ENCODE measurements around the gene MUC2.

Gene MUC2

GRCh38 chr11:1089738-1090599, 15.3 kb downstream of the MUC2 start:
- no peak for DNase-seq

DNA sequence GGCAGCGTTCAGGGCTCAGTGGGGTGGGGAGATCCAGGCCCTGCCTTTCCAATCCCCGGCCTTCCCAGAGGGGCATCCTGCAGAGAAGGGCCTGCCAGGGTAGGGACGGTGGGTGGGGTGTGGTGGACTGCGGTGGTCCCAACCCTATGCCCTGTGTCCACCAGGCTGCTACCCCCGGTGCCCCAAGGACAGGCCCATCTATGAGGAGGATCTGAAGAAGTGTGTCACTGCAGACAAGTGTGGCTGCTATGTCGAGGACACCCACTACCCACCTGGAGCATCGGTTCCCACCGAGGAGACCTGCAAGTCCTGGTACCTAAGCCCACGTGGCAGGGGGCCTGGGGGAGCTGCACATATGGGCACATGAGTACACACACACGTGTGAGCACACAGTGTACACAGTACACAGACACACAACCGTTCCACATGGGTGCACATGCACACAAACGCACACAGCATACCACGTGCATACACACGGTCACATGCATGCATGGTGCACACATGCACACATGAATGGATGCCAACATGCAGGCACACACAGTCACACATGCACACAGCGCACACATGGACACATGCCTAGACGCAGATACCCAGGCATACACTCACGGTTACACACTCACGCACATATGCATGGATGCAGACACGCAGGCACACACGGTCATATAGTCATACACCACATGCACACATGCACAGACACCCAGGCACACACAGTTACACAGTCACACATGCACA, 16.1 kb downstream of the MUC2 start:
- DNase-seq = no peak

GRCh38 chr11:1091332-1092083, 16.8 kb downstream of the MUC2 start:
- DNase-seq = no peak

DNA sequence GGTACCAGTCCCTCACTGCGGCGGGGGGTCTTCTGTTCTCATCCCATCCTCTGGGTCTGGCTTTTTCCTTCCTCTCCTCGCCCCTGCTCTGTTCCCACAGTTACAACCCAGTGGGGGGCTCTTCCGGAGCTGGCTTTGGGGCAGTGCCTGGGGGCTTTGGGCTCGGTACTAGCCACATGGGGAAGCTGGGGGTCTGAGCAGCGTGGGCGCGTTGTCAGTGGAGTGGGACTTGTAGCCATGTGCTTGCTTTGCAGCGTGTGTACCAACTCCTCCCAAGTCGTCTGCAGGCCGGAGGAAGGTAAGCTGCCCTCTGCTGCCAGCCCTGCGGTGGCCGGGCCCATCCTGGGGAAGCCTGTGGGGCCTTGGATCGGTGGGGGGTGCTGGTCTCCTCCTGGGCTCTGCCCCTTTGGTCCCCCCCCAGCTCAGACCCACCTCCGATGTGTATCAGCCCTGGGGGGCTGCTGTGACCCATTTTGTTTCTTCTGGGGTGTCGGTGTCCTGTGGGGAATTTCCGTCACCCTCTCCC, 17.5 kb downstream of the MUC2 start:
- DNase-seq = no peak

DNA sequence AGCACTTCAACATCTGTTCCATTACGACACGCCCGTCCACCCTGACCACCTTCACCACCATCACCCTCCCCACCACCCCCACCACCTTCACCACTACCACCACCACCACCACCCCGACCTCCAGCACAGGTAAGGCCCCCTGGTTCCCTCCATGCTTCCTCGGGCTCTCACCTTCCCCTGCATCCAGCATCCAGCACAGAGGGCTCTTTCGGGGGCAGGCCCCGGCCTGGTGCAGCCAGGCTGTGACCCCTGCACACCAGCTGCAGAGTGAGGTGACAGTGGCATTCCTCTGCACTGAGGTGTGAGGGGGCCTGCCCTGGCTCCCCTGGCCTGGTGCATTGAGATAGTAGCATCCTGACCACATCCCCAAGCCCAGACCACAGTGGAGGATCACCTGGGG, 18.2 kb downstream of the MUC2 start:
- DNase-seq = no peak

GRCh38 chr11:1099519-1100355, 25.1 kb downstream of the MUC2 start:
- no peak for DNase-seq

DNA sequence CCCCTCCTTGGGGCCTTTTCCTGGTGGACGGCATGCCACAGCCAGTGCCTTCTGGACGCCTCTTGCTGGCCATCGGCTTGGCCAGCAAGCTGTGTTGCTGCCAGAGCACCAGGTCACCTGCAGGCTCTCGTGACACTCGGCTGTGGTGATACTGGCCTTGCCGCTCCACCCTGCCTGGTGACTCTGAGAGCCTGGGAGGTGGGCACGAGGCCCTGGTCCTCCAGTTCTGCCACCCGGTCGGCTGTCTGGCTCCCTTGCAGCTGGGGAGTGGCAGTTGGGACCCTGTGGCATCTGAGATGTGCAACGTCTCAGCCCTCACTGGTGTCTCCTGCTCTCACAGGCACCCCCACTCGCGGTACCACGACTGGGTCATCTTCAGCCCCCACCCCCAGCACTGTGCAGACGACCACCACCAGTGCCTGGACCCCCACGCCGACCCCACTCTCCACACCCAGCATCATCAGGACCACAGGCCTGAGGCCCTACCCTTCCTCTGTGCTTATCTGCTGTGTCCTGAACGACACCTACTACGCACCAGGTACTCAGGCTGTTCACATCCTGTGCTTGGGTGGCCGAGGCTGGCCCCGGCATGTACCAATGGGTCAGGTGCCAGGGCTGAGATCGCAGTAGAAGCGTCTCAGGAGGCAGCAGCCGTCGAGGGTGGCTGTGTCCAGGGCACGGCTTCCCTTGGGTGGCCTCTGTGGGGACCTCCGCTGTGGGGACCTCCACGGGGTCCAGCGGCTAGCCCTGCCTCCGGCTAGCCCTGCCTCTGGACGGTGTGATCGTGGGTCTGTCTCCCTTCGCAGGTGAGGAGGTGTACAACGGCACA, 26.0 kb downstream of the MUC2 start:
- no peak for DNase-seq

GRCh38 chr11:1101318-1102089, 26.8 kb downstream of the MUC2 start:
- DNase-seq = no peak

- DNase-seq = no peak
These were observed 27.7 kb downstream of the MUC2 start for GRCh38 chr11:1102221-1102971.

GRCh38 chr11:1102996-1103395, 28.3 kb downstream of the MUC2 start:
- DNase-seq = no peak

GRCh38 chr11:1103401-1104360, 29.0 kb downstream of the MUC2 start:
- no peak for DNase-seq

DNA sequence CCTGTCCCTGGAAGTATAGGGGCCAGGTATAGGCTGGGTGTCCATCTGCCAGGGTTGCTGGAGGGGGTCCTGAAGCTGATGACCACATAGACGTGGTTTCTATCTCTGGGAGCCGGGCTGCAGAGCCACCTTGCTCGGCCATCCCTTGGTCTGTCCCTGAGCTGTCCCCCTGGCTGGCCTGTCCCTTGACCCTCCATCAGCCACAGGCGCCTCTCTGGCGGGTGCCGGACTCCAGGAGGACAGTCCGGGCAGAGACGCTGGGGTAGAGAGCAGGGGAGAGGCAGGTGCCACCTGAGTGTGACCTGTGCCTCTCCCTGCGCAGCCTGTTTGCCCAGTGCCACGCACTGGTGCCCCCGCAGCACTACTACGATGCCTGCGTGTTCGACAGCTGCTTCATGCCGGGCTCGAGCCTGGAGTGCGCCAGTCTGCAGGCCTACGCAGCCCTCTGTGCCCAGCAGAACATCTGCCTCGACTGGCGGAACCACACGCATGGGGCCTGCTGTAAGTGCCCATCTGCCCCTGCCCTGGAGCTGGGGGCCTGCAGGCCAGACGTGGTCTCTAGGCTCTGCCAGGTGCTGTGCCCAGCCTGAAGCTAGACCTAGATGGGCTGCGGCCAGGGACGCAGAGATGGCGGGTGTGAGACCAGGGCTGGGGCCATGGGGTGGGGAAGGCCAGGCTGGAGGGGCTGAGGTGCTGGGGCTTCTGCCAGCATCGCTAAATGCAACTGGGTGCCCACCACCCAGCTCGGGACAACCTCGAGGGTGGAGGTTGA, 29.9 kb downstream of the MUC2 start:
- DNase-seq = no peak

GRCh38 chr11:1105183-1105565, 30.5 kb downstream of the MUC2 start:
- no peak for DNase-seq

DNA sequence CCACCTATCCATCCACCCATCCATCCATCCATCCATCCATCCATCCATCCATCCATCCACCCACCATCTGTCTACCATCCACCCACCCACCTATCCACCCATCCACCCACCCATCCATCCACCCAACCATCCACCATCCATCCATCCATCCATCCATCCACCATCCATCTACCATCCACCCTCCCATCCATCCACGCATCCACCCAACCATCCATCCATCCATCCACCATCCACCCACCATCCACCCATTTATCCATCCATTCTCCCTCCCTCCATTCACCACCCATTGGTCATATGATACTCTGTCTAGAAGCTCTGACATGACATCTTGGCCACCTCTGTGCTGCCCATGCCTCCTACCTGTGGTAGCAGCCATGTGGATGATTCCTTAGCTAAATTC, 31.7 kb downstream of the MUC2 start:
- DNase-seq = no peak

GRCh38 chr11:1107316-1108245, 32.9 kb downstream of the MUC2 start:
- no peak for DNase-seq

DNA sequence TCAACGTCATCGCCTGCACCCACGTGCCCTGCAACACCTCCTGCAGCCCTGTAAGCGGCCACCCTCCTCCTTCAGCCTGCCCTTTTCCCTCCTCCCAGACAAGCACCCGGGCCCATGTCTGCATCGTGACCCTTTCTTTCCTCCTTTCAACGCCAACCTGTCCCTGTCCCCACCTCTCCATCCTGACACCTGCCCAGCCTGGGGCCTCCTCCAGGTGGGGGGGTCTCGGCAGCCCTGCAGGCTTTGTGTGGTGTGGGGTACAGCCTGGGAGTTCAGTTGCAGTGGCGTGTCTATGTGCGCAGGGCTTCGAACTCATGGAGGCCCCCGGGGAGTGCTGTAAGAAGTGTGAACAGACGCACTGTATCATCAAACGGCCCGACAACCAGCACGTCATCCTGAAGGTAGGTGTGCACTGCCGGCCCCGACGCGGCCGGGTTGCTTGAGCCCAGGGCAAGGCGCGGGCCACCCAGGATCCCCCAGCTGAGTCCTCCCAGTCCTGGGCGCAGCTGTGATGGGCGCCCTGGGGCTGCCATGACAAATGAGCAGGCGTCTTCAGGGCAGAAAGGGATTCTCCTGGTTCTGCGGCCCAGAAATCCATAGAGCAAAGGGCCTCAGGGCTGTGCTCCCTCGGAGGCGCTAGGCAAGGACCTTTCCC, 33.7 kb downstream of the MUC2 start:
- DNase-seq = no peak

Measured in EL (cell line).